B cell (primary cell): ENCODE data around the gene MAP3K7CL. TPM values are rescaled to one million over a fixed set of nuclear protein-coding genes. Genes with fewer than 3 reads are reported as not detected.

Experiments
- ATAC-seq: fragments of 200-7000 bp; cut with Tn5 transposase; one replicate; pipeline ENCODE4 v1.10.0; 2021; ENCODE audit warnings: low read depth, mild to moderate bottlenecking, moderate number of reproducible peaks, moderate library complexity
- CTCF ChIA-PET: fragments of 350-600 bp; sonication (Branson Sonifier 250); formaldehyde crosslinking; loops from one replicate; lab custom pipeline; 2021; ENCODE audit warnings: antibody characterized with exemption, inconsistent platforms; lab: Charles Lee
- POLR2A ChIA-PET: fragments of 350-600 bp; sonication (Branson Sonifier 250); formaldehyde crosslinking; loops from one replicate; lab custom pipeline; 2021; ENCODE audit warnings: antibody characterized with exemption; lab: Charles Lee
- DNase-seq: peaks from one replicate; pipeline ENCODE4 v3.0.0; 2013
- H2AFZ ChIP-seq: 2 replicates; pipeline ENCODE4 v1.6.1; 2012; ENCODE audit warnings: mild to moderate bottlenecking, low read depth, low read length; ENCODE audit not compliant: insufficient read depth, poor library complexity, severe bottlenecking
- H3K27ac ChIP-seq, 2 donors: 1 replicate in 1 of 2; 2 replicates in 1 of 2; pipeline ENCODE4 v1.5.1; 2012 to 2013; ENCODE audit warnings: low read length in 2 of 2, mild to moderate bottlenecking in 2 of 2, moderate library complexity in 1 of 2
- H3K27me3 ChIP-seq, 4 experiments: fragments of 200-600 bp in 1 of 4; sonication (generic) in 1 of 4; replicated peaks in 1 of 4; 1 replicate in 2 of 4; 2 replicates in 2 of 4; pipeline versions ENCODE4 v1.6.1 to v1.7.0; 2013 to 2016; ENCODE audit warnings: low read length in 3 of 4, mild to moderate bottlenecking in 2 of 4, mixed read lengths in 1 of 4, moderate library complexity in 1 of 4; ENCODE audit not compliant: insufficient read depth in 4 of 4, control insufficient read depth in 3 of 4; ENCODE audit errors: control extremely low read depth in 1 of 4
- H3K36me3 ChIP-seq, 2 experiments: replicated peaks in 1 of 2; 1 replicate in 1 of 2; 2 replicates in 1 of 2; pipeline versions ENCODE4 v1.6.1 to v1.7.1; 2013; ENCODE audit warnings: low read length in 1 of 2; ENCODE audit not compliant: insufficient read depth in 2 of 2, control insufficient read depth in 1 of 2; ENCODE audit errors: control extremely low read depth in 1 of 2, extremely low read depth in 1 of 2
- H3K4me1 ChIP-seq, 2 donors: fragments of 200-600 bp in 1 of 2; sonication (generic) in 1 of 2; 1 replicate in 1 of 2; 2 replicates in 1 of 2; pipeline versions ENCODE4 v1.5.1 to v1.6.1; 2013 to 2017; ENCODE audit warnings: low read length in 2 of 2; ENCODE audit not compliant: control insufficient read depth in 2 of 2, insufficient read depth in 2 of 2
- H3K4me2 ChIP-seq: replicated peaks from 2 replicates; pipeline ENCODE3; 2012; ENCODE audit warnings: mild to moderate bottlenecking, low read depth, low read length; ENCODE audit not compliant: poor library complexity, severe bottlenecking
- H3K4me3 ChIP-seq, 5 experiments: fragments of 200-600 bp in 1 of 5; sonication (generic) in 1 of 5; 1 replicate in 3 of 5; 2 replicates in 2 of 5; pipeline versions ENCODE4 v1.5.1 to v1.7.0; 2011 to 2016; ENCODE audit warnings: low read length in 4 of 5, mild to moderate bottlenecking in 4 of 5, low read depth in 2 of 5, control low read depth in 1 of 5, moderate library complexity in 1 of 5; ENCODE audit not compliant: insufficient read depth in 1 of 5; ENCODE audit errors: control extremely low read depth in 1 of 5, extremely low read depth in 1 of 5
- H3K79me2 ChIP-seq: fragments of 200-600 bp; sonication (generic); one replicate; pipeline ENCODE4 v1.6.0; 2016; ENCODE audit warnings: low read length; ENCODE audit not compliant: control insufficient read depth, insufficient read depth
- H3K9ac ChIP-seq: fragments of 200-600 bp; sonication (generic); 2 replicates; pipeline ENCODE4 v1.6.1; 2017; ENCODE audit warnings: mild to moderate bottlenecking, low read length, moderate library complexity
- H3K9me3 ChIP-seq, 3 donors: one replicate each; pipeline versions ENCODE4 v1.6.1 to v1.7.1; 2013; ENCODE audit warnings: low read length in 2 of 3; ENCODE audit not compliant: control insufficient read depth in 2 of 3, insufficient read depth in 1 of 3; ENCODE audit errors: control extremely low read depth in 1 of 3
- H4K20me1 ChIP-seq: 2 replicates; pipeline ENCODE4 v1.6.0; 2012; ENCODE audit warnings: mild to moderate bottlenecking, low read length; ENCODE audit not compliant: insufficient read depth, control insufficient read depth, poor library complexity, severe bottlenecking
- H3K27ac Mint-ChIP-seq: one replicate; pipeline ENCODE4 v1.8.0; 2021; ENCODE audit warnings: mixed read lengths
- H3K27me3 Mint-ChIP-seq: one replicate; pipeline ENCODE4 v1.8.0; 2021; ENCODE audit warnings: mixed read lengths
- H3K4me1 Mint-ChIP-seq: one replicate; pipeline ENCODE4 v1.8.0; 2021; ENCODE audit warnings: mixed read lengths
- H3K4me3 Mint-ChIP-seq: one replicate; pipeline ENCODE4 v1.8.0; 2021; ENCODE audit warnings: mixed read lengths
- H3K9me3 Mint-ChIP-seq: one replicate; pipeline ENCODE4 v1.8.0; 2022; ENCODE audit warnings: mixed read lengths; ENCODE audit not compliant: insufficient read depth
- CTCF ChIP-seq: fragments of 200-600 bp; IDR thresholded peaks from one replicate; pipeline ENCODE4 v1.8.0; 2022; ENCODE audit warnings: antibody characterized with exemption, mild to moderate bottlenecking
- EZH2 ChIP-seq: IDR thresholded peaks from 2 replicates; pipeline ENCODE4 v1.6.1; 2012; ENCODE audit warnings: borderline replicate concordance, low read depth, mild to moderate bottlenecking, moderate library complexity, low read length; ENCODE audit not compliant: insufficient read depth, poor library complexity, severe bottlenecking
- WGBS: methylation state at CpG from one replicate; pipeline ENCODE4 v1.1.5; 2013; ENCODE audit warnings: missing lambda C conversion rate; ENCODE audit not compliant: insufficient coverage; 5-methylcytosine and 5-hydroxymethylcytosine counted together
- intact Hi-C: fragments of 100-400 bp; cut with micrococcal nuclease; formaldehyde crosslinking; loops from one replicate; pipeline ENCODE4 v1.10.0; 2022
- polyA plus RNA-seq: library from polyadenylated mRNA; depleted of rRNA; stranded (reverse); fragments of >200 nt; gene quantifications from 2 replicates; pipeline ENCODE4 v1.2.3, GENCODE V29; 2012
- total RNA-seq, 2 donors: library from RNA; stranded (reverse); fragments of 120-200 nt in 1 of 2; gene quantifications; 1 replicate in 1 of 2; 2 replicates in 1 of 2; pipeline versions ENCODE4 v1.2.3 to v1.2.4, GENCODE V29; 2013 to 2022

The MAP3K7CL gene
- total and polyA plus RNA-seq, 2 donors (not counting 1 experiment from before 2014, with no cell fraction given) = 8.9 to 11.9 TPM

GRCh38 chr21:29172282-29172681 lies 41.8 kb downstream of the MAP3K7CL start:
- ATAC-seq = no peak
- Histone ChIP-seq H3K4me1 (peaks cover 18 to 19% of the 10 kb centered on the region in 2 donors), H3K27ac (no peak overlapping the region), H3K4me2 (no peak overlapping the region), H4K20me1 (no peaks in the 10 kb centered on the region), H3K36me3 (no peaks in the 10 kb centered on the region), H2AFZ (no peak overlapping the region), H3K9me3 (no peaks in the 10 kb centered on the region), H3K79me2 (no peaks in the 10 kb centered on the region), H3K4me3 (no peak overlapping the region), H3K9ac (no peak overlapping the region), H3K27me3 (no peaks in the 10 kb centered on the region)
- intact Hi-C loops = loop anchor here (10.0 kb wide), 1 partner anchor 47 kb away; no protein-coding TSS in a partner anchor
- H3K27ac Mint-ChIP-seq = no peak overlapping the region
- no peaks in the 10 kb centered on the region for H3K27me3 Mint-ChIP-seq
- ChIA-PET CTCF (interaction anchor here (1.3 kb wide), 1 partner anchor 204 kb away, joined by 5 read pairs; no protein-coding TSS in a partner anchor), POLR2A (no interaction called here)
- no peak for DNase-seq
- TF ChIP-seq EZH2 (no peak), CTCF (no peak)
- no peaks in the 10 kb centered on the region for H3K9me3 Mint-ChIP-seq
- no peak overlapping the region for H3K4me3 Mint-ChIP-seq
- WGBS = no CpG with 5 or more reads among the region's 1 CpG
- H3K4me1 Mint-ChIP-seq = peaks cover 27% of the 10 kb centered on the region

DNA sequence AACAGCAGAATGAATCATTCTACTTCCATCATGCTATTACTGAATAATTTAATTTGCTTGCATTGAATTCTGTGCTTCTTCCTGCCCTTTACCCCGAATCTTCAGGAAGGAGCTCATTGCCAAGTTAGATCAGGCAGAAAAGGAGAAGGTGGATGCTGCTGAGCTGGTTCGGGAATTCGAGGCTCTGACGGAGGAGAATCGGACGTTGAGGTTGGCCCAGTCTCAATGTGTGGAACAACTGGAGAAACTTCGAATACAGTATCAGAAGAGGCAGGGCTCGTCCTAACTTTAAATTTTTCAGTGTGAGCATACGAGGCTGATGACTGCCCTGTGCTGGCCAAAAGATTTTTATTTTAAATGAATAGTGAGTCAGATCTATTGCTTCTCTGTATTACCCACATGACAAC lies 44.2 kb downstream of the MAP3K7CL start:
- ChIA-PET CTCF (interaction anchor here (1.2 kb wide), 1 partner anchor 174 kb away, joined by 3 read pairs; no protein-coding TSS in a partner anchor), POLR2A (no interaction called here)

More for the DNA sequence above, 44.2 kb downstream of the MAP3K7CL start:
- DNase-seq (no peak), ATAC-seq (no peak)
- Histone ChIP-seq H3K79me2 (no peaks in the 10 kb centered on the region), H3K4me2 (no peak overlapping the region), H2AFZ (no peak overlapping the region), H3K27ac (no peak overlapping the region), H3K4me3 (no peak overlapping the region), H3K27me3 (no peaks in the 10 kb centered on the region), H3K9ac (no peak overlapping the region), H3K4me1 (peaks cover 18 to 19% of the 10 kb centered on the region in 2 donors), H3K36me3 (no peaks in the 10 kb centered on the region), H4K20me1 (no peaks in the 10 kb centered on the region), H3K9me3 (no peaks in the 10 kb centered on the region)
- no peaks in the 10 kb centered on the region for H3K27me3 Mint-ChIP-seq
- peaks cover 27% of the 10 kb centered on the region for H3K4me1 Mint-ChIP-seq
- H3K4me3 Mint-ChIP-seq = no peak overlapping the region
- no peaks in the 10 kb centered on the region for H3K9me3 Mint-ChIP-seq
- intact Hi-C loops = loop anchor here (10.0 kb wide), 1 partner anchor 50 kb away; no protein-coding TSS in a partner anchor
- TF ChIP-seq CTCF = no peak
- TF ChIP-seq EZH2 = no peak
- WGBS = 100% methylated on average over 5 of the region's 9 CpGs
- H3K27ac Mint-ChIP-seq = no peak overlapping the region
